HEK293 (cell line): ENCODE results near the gene KCTD1.

Source experiments
- GLIS1 ChIP-seq: fragments of 450-650 bp; formaldehyde crosslinking; IDR thresholded peaks from 2 replicates; pipeline ENCODE4 v1.5.1; 2016; ENCODE audit warnings: missing biosample characterization, missing genetic modification characterization
- KLF1 ChIP-seq: fragments of 450-650 bp; formaldehyde crosslinking; IDR thresholded peaks from 2 replicates; pipeline ENCODE4 v1.5.1; 2016; ENCODE audit warnings: missing biosample characterization, missing genetic modification characterization
- PRDM10 ChIP-seq: fragments of 450-650 bp; formaldehyde crosslinking; IDR thresholded peaks from 2 replicates; pipeline ENCODE4 v1.5.1; 2016; ENCODE audit warnings: missing biosample characterization, missing genetic modification characterization
- SETDB1 ChIP-seq: IDR thresholded peaks from one replicate; pipeline ENCODE4 v1.6.1; 2017; ENCODE audit warnings: mild to moderate bottlenecking, low read length, moderate library complexity, mixed read lengths; ENCODE audit not compliant: insufficient read length
- TRIM28 ChIP-seq: IDR thresholded peaks from 2 replicates; pipeline ENCODE4 v1.6.1; 2011; ENCODE audit warnings: low read length, control low read depth, borderline replicate concordance
- ZBTB20 ChIP-seq: fragments of 450-650 bp; formaldehyde crosslinking; IDR thresholded peaks from 2 replicates; pipeline ENCODE4 v1.5.1; 2016; ENCODE audit warnings: missing biosample characterization, missing genetic modification characterization
- ZBTB49 ChIP-seq: fragments of 450-650 bp; formaldehyde crosslinking; IDR thresholded peaks from 2 replicates; pipeline ENCODE4 v1.5.1; 2016; ENCODE audit warnings: missing biosample characterization, missing genetic modification characterization, low read depth
- ZNF202 ChIP-seq: fragments of 450-650 bp; formaldehyde crosslinking; IDR thresholded peaks from 2 replicates; pipeline ENCODE4 v1.5.1; 2016; ENCODE audit warnings: missing biosample characterization, missing genetic modification characterization, borderline replicate concordance
- ZNF221 ChIP-seq: fragments of 450-650 bp; formaldehyde crosslinking; IDR thresholded peaks from 2 replicates; pipeline ENCODE4 v1.5.1; 2017; ENCODE audit warnings: missing biosample characterization, missing genetic modification characterization, borderline replicate concordance
- ZNF248 ChIP-seq: fragments of 450-650 bp; formaldehyde crosslinking; IDR thresholded peaks from 2 replicates; pipeline ENCODE4 v1.5.1; 2017; ENCODE audit warnings: missing biosample characterization, missing genetic modification characterization
- ZNF362 ChIP-seq: fragments of 450-650 bp; formaldehyde crosslinking; IDR thresholded peaks from 2 replicates; pipeline ENCODE4 v1.5.1; 2016; ENCODE audit warnings: missing biosample characterization, missing genetic modification characterization
- ZNF366 ChIP-seq: fragments of 450-650 bp; formaldehyde crosslinking; conservative IDR thresholded peaks from 2 replicates; pipeline ENCODE4 v1.5.1; 2016; ENCODE audit warnings: missing biosample characterization, missing genetic modification characterization
- ZNF394 ChIP-seq: fragments of 450-650 bp; formaldehyde crosslinking; IDR thresholded peaks from 2 replicates; pipeline ENCODE4 v1.5.1; 2016; ENCODE audit warnings: missing biosample characterization, missing genetic modification characterization, mild to moderate bottlenecking, moderate library complexity, borderline replicate concordance
- ZNF426 ChIP-seq: fragments of 450-650 bp; formaldehyde crosslinking; IDR thresholded peaks from 2 replicates; pipeline ENCODE4 v1.5.1; 2017; ENCODE audit warnings: missing biosample characterization, missing genetic modification characterization, mild to moderate bottlenecking, inconsistent platforms, moderate library complexity
- ZNF48 ChIP-seq: fragments of 450-650 bp; formaldehyde crosslinking; IDR thresholded peaks from 2 replicates; pipeline ENCODE4 v1.5.1; 2016; ENCODE audit warnings: missing biosample characterization, missing genetic modification characterization
- ZNF658 ChIP-seq: fragments of 450-650 bp; formaldehyde crosslinking; IDR thresholded peaks from 2 replicates; pipeline ENCODE4; 2016; ENCODE audit warnings: missing biosample characterization, missing genetic modification characterization
- ZNF785 ChIP-seq: fragments of 450-650 bp; formaldehyde crosslinking; IDR thresholded peaks from 2 replicates; pipeline ENCODE4 v1.5.1; 2016; ENCODE audit warnings: missing biosample characterization, missing genetic modification characterization
- ZSCAN16 ChIP-seq: fragments of 450-650 bp; formaldehyde crosslinking; IDR thresholded peaks from 2 replicates; pipeline ENCODE4 v1.5.1; 2016; ENCODE audit warnings: missing biosample characterization, missing genetic modification characterization
- TF ChIP-seq, protein P1 (sequence below): fragments of 450-650 bp; IDR thresholded peaks from 2 replicates; pipeline ENCODE4 v1.5.1; 2018; ENCODE audit warnings: missing biosample characterization, missing genetic modification characterization
- TF ChIP-seq, protein P2 (sequence below): fragments of 450-650 bp; formaldehyde crosslinking; IDR thresholded peaks from 2 replicates; pipeline ENCODE4 v1.5.1; 2016; ENCODE audit warnings: missing biosample characterization, missing genetic modification characterization

KCTD1 gene

GRCh38 chr18:26574958-26575864 is 26.9 kb upstream of the KCTD1 start (continued):
- TF ChIP-seq ZBTB49 (tag by site-specific recombination) (no peak), ZNF221 (tag by site-specific recombination) (no peak), ZNF426 (tag by site-specific recombination) (no peak), ZSCAN16 (no peak), ZBTB20 (tag by site-specific recombination) (peak; percentile 94), KLF1 (tag by site-specific recombination) (0 out of 2 replicates have a peak, but pooled peaks have one; percentile 18), ZNF394 (tag by site-specific recombination) (no peak), ZNF366 (tag by site-specific recombination) (no peak), ZNF362 (tag by site-specific recombination) (no peak), PRDM10 (peak; percentile 85), ZNF658 (no peak), TRIM28 (peak; percentile 41; the same call in 1 of the 2 replicates), ZNF202 (tag by site-specific recombination) (no peak), GLIS1 (peak; percentile 97), SETDB1 (peak; percentile 13), ZNF48 (no peak), ZNF785 (tag by site-specific recombination) (no peak), ZNF248 (tag by site-specific recombination) (no peak)
- TF ChIP-seq, protein P1, sequence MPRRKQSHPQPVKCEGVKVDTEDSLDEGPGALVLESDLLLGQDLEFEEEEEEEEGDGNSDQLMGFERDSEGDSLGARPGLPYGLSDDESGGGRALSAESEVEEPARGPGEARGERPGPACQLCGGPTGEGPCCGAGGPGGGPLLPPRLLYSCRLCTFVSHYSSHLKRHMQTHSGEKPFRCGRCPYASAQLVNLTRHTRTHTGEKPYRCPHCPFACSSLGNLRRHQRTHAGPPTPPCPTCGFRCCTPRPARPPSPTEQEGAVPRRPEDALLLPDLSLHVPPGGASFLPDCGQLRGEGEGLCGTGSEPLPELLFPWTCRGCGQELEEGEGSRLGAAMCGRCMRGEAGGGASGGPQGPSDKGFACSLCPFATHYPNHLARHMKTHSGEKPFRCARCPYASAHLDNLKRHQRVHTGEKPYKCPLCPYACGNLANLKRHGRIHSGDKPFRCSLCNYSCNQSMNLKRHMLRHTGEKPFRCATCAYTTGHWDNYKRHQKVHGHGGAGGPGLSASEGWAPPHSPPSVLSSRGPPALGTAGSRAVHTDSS (tag by site-specific recombination), result no peak
- TF ChIP-seq, protein P2, sequence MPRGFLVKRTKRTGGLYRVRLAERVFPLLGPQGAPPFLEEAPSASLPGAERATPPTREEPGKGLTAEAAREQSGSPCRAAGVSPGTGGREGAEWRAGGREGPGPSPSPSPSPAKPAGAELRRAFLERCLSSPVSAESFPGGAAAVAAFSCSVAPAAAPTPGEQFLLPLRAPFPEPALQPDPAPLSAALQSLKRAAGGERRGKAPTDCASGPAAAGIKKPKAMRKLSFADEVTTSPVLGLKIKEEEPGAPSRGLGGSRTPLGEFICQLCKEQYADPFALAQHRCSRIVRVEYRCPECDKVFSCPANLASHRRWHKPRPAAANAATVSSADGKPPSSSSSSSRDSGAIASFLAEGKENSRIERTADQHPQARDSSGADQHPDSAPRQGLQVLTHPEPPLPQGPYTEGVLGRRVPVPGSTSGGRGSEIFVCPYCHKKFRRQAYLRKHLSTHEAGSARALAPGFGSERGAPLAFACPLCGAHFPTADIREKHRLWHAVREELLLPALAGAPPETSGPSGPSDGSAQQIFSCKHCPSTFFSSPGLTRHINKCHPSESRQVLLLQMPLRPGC (tag by site-specific recombination), result no peak
- TF ChIP-seq, all 188 proteins: peak for 28
